GM23338 (cell line): ENCODE measurements around the gene FBXO47. TPM values are rescaled to one million over a fixed set of nuclear protein-coding genes. Genes with fewer than 3 reads are reported as not detected.
A peak's percentile ranks its signal among the peaks of the same experiment; 100 is the strongest.

Experiments
- ATAC-seq: fragments of 200-7000 bp; cut with Tn5 transposase; 3 replicates; pipeline ENCODE4 v1.9.1; 2020
- DNase-seq: peaks from one replicate; pipeline ENCODE4 v3.0.0-alpha.2; 2015; ENCODE audit warnings: low spot score
- H2AFZ ChIP-seq: fragments of 200-600 bp; sonication (generic); 2 replicates; pipeline ENCODE4 v1.8.0; 2016; ENCODE audit warnings: antibody characterized with exemption, mild to moderate bottlenecking, moderate library complexity
- H3F3A ChIP-seq: fragments of 200-600 bp; sonication (generic); replicated peaks from 2 replicates; pipeline ENCODE4 v1.8.0; 2017; ENCODE audit warnings: antibody characterized with exemption, mixed run types, low read depth
- H3K27ac ChIP-seq: fragments of 200-600 bp; sonication (generic); 2 replicates; pipeline ENCODE4 v1.6.1; 2016; ENCODE audit warnings: low read depth
- H3K27me3 ChIP-seq: fragments of 200-600 bp; sonication (generic); 2 replicates; pipeline ENCODE4 v1.8.0; 2016; ENCODE audit warnings: mild to moderate bottlenecking, mixed run types, moderate library complexity; ENCODE audit not compliant: insufficient read depth
- H3K36me3 ChIP-seq: fragments of 200-600 bp; sonication (generic); 2 replicates; pipeline ENCODE4 v1.8.0; 2016; ENCODE audit warnings: mild to moderate bottlenecking; ENCODE audit not compliant: insufficient read depth
- H3K4me1 ChIP-seq: fragments of 200-600 bp; sonication (generic); 2 replicates; pipeline ENCODE4 v1.8.0; 2016; ENCODE audit warnings: mild to moderate bottlenecking, moderate library complexity; ENCODE audit not compliant: insufficient read depth
- H3K4me2 ChIP-seq: fragments of 200-600 bp; sonication (generic); 2 replicates; pipeline ENCODE4 v1.7.1; 2017; ENCODE audit warnings: mixed run types
- H3K4me3 ChIP-seq: fragments of 200-600 bp; sonication (generic); 2 replicates; pipeline ENCODE4 v1.6.1; 2016; ENCODE audit warnings: mixed run types
- H3K79me2 ChIP-seq: fragments of 200-600 bp; sonication (generic); replicated peaks from 2 replicates; pipeline ENCODE4 v1.8.0; 2017; ENCODE audit warnings: mild to moderate bottlenecking; ENCODE audit not compliant: insufficient read depth
- H3K9me2 ChIP-seq: fragments of 200-600 bp; sonication (generic); 2 replicates; pipeline ENCODE4 v1.8.0; 2017; ENCODE audit not compliant: insufficient read depth
- H4K20me1 ChIP-seq: fragments of 200-600 bp; sonication (generic); replicated peaks from 2 replicates; pipeline ENCODE4 v1.8.0; 2017; ENCODE audit warnings: mild to moderate bottlenecking; ENCODE audit not compliant: insufficient read depth
- H3K27ac Mint-ChIP-seq: 2 replicates; pipeline ENCODE4 v1.8.0; 2020; ENCODE audit warnings: inconsistent platforms, mild to moderate bottlenecking, moderate library complexity, mixed read lengths
- H3K27me3 Mint-ChIP-seq: 3 replicates; pipeline ENCODE4 v1.8.0; 2022; ENCODE audit warnings: low read depth, mild to moderate bottlenecking, moderate library complexity, mixed read lengths, inconsistent platforms; ENCODE audit not compliant: insufficient read depth, poor library complexity
- H3K36me3 Mint-ChIP-seq: 3 replicates; pipeline ENCODE4 v1.8.0; 2021; ENCODE audit warnings: low read depth, mild to moderate bottlenecking, inconsistent platforms, moderate library complexity, mixed read lengths
- H3K4me1 Mint-ChIP-seq: 3 replicates; pipeline ENCODE4 v1.8.0; 2020; ENCODE audit warnings: mild to moderate bottlenecking, inconsistent platforms, mixed read lengths
- H3K4me3 Mint-ChIP-seq: 3 replicates; pipeline ENCODE4 v1.8.0; 2021; ENCODE audit warnings: moderate library complexity, mild to moderate bottlenecking, inconsistent platforms, mixed read lengths
- H3K9me3 Mint-ChIP-seq: 3 replicates; pipeline ENCODE4 v1.8.0; 2020; ENCODE audit warnings: moderate library complexity, mild to moderate bottlenecking, inconsistent platforms, mixed read lengths
- CREB1 ChIP-seq: fragments of 250-450 bp; sonication (Bioruptor Pico); IDR thresholded peaks from 2 replicates; pipeline ENCODE4 v1.5.0; 2020; ENCODE audit warnings: low read depth, mild to moderate bottlenecking, moderate library complexity
- ETS1 ChIP-seq: IDR thresholded peaks from 2 replicates; pipeline ENCODE4 v1.6.1; 2016; ENCODE audit warnings: antibody characterized with exemption
- EZH2 ChIP-seq: fragments of 200-600 bp; sonication (generic); IDR thresholded peaks from one replicate; pipeline ENCODE4 v1.8.0; 2017; ENCODE audit warnings: antibody characterized with exemption, mild to moderate bottlenecking, low read depth; ENCODE audit not compliant: unreplicated experiment
- EZH2phosphoT487 ChIP-seq: fragments of 200-600 bp; sonication (generic); IDR thresholded peaks from one replicate; pipeline ENCODE4 v1.8.1; 2018; ENCODE audit warnings: antibody characterized with exemption; ENCODE audit not compliant: unreplicated experiment
- JUNB ChIP-seq: IDR thresholded peaks from one replicate; pipeline ENCODE4 v1.6.1; 2016; ENCODE audit warnings: antibody characterized with exemption; ENCODE audit not compliant: unreplicated experiment
- NANOG ChIP-seq: IDR thresholded peaks from 2 replicates; pipeline ENCODE4 v1.6.1; 2016; ENCODE audit warnings: antibody characterized with exemption, borderline replicate concordance
- POLR2AphosphoS5 ChIP-seq: IDR thresholded peaks from 2 replicates; pipeline ENCODE4 v1.6.1; 2016; ENCODE audit warnings: antibody characterized with exemption, low read depth
- STAT1 ChIP-seq: IDR thresholded peaks from one replicate; pipeline ENCODE4 v1.6.1; 2016; ENCODE audit warnings: antibody characterized with exemption; ENCODE audit not compliant: unreplicated experiment
- ZNF114 ChIP-seq: fragments of 250-450 bp; sonication (Bioruptor Pico); IDR thresholded peaks from 2 replicates; pipeline ENCODE4 v1.5.0; 2020; ENCODE audit warnings: mild to moderate bottlenecking, moderate library complexity
- ZNF331 ChIP-seq: fragments of 250-450 bp; sonication (Bioruptor Pico); IDR thresholded peaks from 2 replicates; pipeline ENCODE4 v1.5.0; 2020; ENCODE audit warnings: low read depth, mild to moderate bottlenecking, moderate library complexity
- polyA plus RNA-seq: library from polyadenylated mRNA; unstranded; fragments of >200 nt; fragmentation: Nextera tagmentation; extraction: Ambion mirVana; gene quantifications from 2 replicates; pipeline ENCODE4 v1.2.1, GENCODE V29; 2016
- total RNA-seq: library from RNA; depleted of rRNA; stranded (reverse); fragments of >200 nt; shearing (Covaris generic); gene quantifications from 2 replicates; pipeline ENCODE4 v1.2.3, GENCODE V29; 2014
- TF ChIP-seq, protein P1 (sequence below): fragments of 250-450 bp; sonication (Bioruptor Pico); IDR thresholded peaks from 2 replicates; pipeline ENCODE4 v1.5.0; 2020; ENCODE audit warnings: mild to moderate bottlenecking, moderate library complexity
- TF ChIP-seq, protein P2 (sequence below): IDR thresholded peaks from one replicate; pipeline ENCODE4 v1.6.1; 2018; ENCODE audit warnings: antibody characterized with exemption; ENCODE audit not compliant: unreplicated experiment
- TF ChIP-seq, protein P3 (sequence below), 2 experiments: fragments of 200-600 bp in 1 of 2; sonication (generic) in 1 of 2; conservative IDR thresholded peaks; 2 replicates each; pipeline versions ENCODE4 v1.5.1 to v1.6.1; 2016 to 2017; ENCODE audit warnings: antibody characterized with exemption in 2 of 2, low read depth in 2 of 2, mild to moderate bottlenecking in 2 of 2, moderate library complexity in 1 of 2

Gene FBXO47
- total and polyA plus RNA-seq, 2 experiments from 2014 or later: not detected

DNA sequence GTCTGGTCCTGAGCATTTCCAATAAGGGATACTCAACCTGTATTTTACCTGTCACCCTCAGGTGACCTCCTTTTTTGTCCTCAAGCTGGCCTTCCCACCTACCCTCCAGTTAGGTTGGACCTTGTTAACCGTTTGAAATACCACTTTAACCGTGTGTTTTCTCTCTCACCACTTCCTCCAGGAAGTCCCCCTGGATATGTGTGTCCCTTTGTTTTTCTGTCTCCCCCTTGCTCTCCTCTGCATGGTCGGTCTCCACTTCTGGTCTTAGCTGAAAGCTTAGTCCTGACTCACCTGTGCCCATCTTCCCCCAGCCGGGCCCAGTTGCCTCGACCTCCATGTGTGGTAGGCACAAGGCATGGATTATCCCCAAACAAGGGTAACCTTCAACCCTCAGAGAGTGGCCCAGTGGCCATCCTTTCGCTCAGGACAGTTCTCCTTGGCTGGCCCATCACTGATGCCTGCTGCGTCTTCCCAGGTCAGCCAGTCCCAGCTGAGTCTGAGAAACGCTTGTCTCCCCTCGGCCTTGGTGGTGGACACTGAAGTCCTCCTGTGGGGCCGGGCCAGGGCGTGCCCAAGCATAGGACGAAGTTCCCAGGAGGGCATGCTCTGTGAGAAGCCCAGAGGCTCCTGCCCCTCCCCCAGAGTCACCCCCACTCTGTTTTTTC lies 77.3 kb downstream of the FBXO47 start:
- Histone ChIP-seq H3K79me2 (peaks cover 47% of the 10 kb centered on the region), H3K27ac (peak overlapping the region; percentile 66), H3K4me2 (no peak overlapping the region), H3K4me3 (no peak overlapping the region), H2AFZ (no peak overlapping the region), H3K36me3 (no peaks in the 10 kb centered on the region), H4K20me1 (peaks cover 14% of the 10 kb centered on the region; the same call in 1 of the 2 replicates), H3K4me1 (peaks cover 29% of the 10 kb centered on the region), H3K9me2 (no peaks in the 10 kb centered on the region), H3K27me3 (no peaks in the 10 kb centered on the region), H3F3A (0 out of 2 replicates have a peak, but pooled peaks cover 3% of the 10 kb centered on the region)
- peaks cover 39% of the 10 kb centered on the region for H3K36me3 Mint-ChIP-seq
- peaks cover 4% of the 10 kb centered on the region for H3K27me3 Mint-ChIP-seq
- ATAC-seq: no peak
- H3K4me3 Mint-ChIP-seq: no peak overlapping the region
- TF ChIP-seq POLR2AphosphoS5 (no peak), ZNF114 (CRISPR knock-in tag) (no peak), ETS1 (no peak), EZH2 (no peak), EZH2phosphoT487 (no peak), NANOG (no peak), STAT1 (no peak), CREB1 (CRISPR knock-in tag) (no peak), JUNB (no peak), ZNF331 (no peak)
- TF ChIP-seq, protein P1, sequence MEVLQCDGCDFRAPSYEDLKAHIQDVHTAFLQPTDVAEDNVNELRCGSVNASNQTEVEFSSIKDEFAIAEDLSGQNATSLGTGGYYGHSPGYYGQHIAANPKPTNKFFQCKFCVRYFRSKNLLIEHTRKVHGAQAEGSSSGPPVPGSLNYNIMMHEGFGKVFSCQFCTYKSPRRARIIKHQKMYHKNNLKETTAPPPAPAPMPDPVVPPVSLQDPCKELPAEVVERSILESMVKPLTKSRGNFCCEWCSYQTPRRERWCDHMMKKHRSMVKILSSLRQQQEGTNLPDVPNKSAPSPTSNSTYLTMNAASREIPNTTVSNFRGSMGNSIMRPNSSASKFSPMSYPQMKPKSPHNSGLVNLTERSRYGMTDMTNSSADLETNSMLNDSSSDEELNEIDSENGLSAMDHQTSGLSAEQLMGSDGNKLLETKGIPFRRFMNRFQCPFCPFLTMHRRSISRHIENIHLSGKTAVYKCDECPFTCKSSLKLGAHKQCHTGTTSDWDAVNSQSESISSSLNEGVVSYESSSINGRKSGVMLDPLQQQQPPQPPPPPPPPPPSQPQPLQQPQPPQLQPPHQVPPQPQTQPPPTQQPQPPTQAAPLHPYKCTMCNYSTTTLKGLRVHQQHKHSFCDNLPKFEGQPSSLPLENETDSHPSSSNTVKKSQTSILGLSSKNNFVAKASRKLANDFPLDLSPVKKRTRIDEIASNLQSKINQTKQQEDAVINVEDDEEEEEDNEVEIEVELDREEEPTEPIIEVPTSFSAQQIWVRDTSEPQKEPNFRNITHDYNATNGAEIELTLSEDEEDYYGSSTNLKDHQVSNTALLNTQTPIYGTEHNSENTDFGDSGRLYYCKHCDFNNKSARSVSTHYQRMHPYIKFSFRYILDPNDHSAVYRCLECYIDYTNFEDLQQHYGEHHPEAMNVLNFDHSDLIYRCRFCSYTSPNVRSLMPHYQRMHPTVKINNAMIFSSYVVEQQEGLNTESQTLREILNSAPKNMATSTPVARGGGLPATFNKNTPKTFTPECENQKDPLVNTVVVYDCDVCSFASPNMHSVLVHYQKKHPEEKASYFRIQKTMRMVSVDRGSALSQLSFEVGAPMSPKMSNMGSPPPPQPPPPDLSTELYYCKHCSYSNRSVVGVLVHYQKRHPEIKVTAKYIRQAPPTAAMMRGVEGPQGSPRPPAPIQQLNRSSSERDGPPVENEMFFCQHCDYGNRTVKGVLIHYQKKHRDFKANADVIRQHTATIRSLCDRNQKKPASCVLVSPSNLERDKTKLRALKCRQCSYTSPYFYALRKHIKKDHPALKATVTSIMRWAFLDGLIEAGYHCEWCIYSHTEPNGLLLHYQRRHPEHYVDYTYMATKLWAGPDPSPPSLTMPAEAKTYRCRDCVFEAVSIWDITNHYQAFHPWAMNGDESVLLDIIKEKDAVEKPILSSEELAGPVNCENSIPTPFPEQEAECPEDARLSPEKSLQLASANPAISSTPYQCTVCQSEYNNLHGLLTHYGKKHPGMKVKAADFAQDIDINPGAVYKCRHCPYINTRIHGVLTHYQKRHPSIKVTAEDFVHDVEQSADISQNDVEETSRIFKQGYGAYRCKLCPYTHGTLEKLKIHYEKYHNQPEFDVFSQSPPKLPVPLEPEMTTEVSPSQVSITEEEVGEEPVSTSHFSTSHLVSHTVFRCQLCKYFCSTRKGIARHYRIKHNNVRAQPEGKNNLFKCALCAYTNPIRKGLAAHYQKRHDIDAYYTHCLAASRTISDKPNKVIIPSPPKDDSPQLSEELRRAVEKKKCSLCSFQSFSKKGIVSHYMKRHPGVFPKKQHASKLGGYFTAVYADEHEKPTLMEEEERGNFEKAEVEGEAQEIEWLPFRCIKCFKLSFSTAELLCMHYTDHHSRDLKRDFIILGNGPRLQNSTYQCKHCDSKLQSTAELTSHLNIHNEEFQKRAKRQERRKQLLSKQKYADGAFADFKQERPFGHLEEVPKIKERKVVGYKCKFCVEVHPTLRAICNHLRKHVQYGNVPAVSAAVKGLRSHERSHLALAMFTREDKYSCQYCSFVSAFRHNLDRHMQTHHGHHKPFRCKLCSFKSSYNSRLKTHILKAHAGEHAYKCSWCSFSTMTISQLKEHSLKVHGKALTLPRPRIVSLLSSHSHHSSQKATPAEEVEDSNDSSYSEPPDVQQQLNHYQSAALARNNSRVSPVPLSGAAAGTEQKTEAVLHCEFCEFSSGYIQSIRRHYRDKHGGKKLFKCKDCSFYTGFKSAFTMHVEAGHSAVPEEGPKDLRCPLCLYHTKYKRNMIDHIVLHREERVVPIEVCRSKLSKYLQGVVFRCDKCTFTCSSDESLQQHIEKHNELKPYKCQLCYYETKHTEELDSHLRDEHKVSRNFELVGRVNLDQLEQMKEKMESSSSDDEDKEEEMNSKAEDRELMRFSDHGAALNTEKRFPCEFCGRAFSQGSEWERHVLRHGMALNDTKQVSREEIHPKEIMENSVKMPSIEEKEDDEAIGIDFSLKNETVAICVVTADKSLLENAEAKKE: no peak
- TF ChIP-seq, protein P2, sequence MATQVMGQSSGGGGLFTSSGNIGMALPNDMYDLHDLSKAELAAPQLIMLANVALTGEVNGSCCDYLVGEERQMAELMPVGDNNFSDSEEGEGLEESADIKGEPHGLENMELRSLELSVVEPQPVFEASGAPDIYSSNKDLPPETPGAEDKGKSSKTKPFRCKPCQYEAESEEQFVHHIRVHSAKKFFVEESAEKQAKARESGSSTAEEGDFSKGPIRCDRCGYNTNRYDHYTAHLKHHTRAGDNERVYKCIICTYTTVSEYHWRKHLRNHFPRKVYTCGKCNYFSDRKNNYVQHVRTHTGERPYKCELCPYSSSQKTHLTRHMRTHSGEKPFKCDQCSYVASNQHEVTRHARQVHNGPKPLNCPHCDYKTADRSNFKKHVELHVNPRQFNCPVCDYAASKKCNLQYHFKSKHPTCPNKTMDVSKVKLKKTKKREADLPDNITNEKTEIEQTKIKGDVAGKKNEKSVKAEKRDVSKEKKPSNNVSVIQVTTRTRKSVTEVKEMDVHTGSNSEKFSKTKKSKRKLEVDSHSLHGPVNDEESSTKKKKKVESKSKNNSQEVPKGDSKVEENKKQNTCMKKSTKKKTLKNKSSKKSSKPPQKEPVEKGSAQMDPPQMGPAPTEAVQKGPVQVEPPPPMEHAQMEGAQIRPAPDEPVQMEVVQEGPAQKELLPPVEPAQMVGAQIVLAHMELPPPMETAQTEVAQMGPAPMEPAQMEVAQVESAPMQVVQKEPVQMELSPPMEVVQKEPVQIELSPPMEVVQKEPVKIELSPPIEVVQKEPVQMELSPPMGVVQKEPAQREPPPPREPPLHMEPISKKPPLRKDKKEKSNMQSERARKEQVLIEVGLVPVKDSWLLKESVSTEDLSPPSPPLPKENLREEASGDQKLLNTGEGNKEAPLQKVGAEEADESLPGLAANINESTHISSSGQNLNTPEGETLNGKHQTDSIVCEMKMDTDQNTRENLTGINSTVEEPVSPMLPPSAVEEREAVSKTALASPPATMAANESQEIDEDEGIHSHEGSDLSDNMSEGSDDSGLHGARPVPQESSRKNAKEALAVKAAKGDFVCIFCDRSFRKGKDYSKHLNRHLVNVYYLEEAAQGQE: no peak
- TF ChIP-seq, protein P3, sequence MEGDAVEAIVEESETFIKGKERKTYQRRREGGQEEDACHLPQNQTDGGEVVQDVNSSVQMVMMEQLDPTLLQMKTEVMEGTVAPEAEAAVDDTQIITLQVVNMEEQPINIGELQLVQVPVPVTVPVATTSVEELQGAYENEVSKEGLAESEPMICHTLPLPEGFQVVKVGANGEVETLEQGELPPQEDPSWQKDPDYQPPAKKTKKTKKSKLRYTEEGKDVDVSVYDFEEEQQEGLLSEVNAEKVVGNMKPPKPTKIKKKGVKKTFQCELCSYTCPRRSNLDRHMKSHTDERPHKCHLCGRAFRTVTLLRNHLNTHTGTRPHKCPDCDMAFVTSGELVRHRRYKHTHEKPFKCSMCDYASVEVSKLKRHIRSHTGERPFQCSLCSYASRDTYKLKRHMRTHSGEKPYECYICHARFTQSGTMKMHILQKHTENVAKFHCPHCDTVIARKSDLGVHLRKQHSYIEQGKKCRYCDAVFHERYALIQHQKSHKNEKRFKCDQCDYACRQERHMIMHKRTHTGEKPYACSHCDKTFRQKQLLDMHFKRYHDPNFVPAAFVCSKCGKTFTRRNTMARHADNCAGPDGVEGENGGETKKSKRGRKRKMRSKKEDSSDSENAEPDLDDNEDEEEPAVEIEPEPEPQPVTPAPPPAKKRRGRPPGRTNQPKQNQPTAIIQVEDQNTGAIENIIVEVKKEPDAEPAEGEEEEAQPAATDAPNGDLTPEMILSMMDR (conservative IDR thresholded peaks at IDR 0.05; ENCODE audit: low read depth in 2 of 2): no peak
- H3K4me1 Mint-ChIP-seq: peaks cover 35% of the 10 kb centered on the region
- no peak for DNase-seq
- peak overlapping the region; percentile 73; the same call in 1 of the 2 replicates for H3K27ac Mint-ChIP-seq
- no peaks in the 10 kb centered on the region for H3K9me3 Mint-ChIP-seq
